GM21786 (cell line): ENCODE results near the gene ZNF594.
"Not testable (repeated sequence)": the region's sequence is repeated elsewhere in the genome, so short reads cannot be mapped to it uniquely, and the experiment has no call there.

ENCODE experiments used
- ATAC-seq: cut with Tn5 transposase; IDR thresholded peaks from one replicate; pipeline ENCODE4 v1.9.1; 2021; ENCODE audit not compliant: unreplicated experiment

The ZNF594 gene

DNA sequence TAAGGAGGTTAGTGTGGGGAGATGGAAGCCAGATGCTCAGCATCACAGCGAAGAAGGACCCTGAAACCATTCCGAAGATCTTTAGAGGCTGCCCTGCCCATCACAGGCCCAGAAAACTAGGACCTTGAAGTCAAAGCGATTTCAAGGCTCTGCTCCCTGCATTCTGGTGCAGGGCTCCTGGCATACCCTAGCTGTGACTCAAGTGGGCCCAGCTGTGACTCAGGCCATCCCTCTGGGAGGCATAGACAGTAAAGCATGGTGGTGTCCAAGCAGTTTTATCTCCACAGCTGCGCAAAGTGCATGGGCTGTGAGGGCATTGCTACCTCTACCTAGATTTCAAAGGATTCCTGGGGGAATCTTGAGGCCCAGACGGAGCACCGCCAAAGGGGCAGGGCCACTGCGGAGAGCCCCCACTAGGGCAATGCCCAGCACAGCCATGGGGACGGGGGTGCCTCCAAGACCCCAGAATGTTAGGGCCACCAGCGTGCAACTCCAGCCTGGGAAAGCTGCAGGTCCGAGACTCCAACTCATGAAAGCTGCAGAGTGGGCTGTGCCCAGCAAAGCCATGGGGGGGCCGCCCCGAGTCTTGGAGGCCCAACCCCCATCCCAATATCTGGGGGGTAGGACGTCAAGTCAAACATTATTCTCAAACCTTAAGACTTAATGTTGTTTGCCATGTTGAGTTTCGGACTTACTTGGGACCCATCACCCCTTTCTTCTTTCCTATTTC, 11.7 kb upstream of the ZNF594 start:
- ATAC-seq = no peak

DNA sequence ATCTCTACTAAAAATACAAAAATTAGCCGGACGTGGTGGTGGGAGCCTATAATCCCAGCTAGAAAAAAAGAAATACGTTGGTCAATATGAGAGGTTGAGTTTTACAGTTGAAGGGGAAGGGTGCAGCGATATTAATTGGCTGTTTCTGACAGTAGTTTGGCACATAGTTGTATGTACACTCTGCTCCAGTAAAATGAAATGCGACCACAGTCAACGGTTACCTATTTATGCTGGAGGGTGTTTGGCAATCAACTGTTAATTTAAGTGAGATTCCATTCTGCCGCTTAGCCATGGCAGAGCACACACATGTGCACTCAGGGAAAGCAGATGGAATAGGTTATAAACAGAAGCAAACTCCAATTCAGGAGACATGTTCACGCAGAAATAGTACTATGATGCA, 9.3 kb upstream of the ZNF594 start:
- no peak for ATAC-seq

DNA sequence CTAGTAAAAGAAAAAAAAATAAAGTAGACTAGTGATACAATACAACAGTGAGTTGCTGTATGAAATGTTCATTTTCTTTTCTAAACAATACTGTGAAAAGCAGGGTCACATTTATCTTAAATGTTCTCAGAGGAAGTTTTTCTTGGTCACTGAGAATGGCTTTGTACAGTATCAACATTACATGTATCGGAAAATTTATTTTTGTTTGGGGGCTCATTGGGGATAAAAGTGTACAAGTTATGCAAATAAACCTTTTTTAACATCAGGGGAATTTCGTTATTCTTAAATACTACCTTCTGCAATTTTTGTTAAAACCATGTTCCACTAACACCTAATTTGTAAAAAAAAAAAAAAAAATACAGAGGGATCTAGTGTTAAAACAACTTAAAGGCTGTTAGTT, 8.7 kb upstream of the ZNF594 start:
- no peak for ATAC-seq

DNA sequence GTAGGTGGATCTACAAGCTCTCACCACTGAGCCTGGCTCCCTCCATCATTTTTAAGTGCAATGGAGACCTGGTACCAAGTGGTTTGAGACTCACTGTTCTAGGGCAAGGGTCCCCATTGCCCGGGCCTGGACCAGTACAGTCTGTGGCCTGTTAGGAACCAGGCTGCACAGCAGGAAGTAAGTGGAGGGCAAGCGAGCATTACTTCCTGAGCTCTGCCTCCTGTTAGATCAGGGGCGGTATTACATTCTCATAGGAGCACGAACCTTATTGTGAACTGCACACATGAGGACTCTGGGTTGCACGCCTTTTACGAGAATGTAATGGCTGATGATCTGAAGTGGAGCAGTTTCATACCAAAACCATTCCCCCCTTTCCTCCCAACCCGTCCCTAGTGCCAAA, 6.8 kb upstream of the ZNF594 start:
- no peak for ATAC-seq

DNA sequence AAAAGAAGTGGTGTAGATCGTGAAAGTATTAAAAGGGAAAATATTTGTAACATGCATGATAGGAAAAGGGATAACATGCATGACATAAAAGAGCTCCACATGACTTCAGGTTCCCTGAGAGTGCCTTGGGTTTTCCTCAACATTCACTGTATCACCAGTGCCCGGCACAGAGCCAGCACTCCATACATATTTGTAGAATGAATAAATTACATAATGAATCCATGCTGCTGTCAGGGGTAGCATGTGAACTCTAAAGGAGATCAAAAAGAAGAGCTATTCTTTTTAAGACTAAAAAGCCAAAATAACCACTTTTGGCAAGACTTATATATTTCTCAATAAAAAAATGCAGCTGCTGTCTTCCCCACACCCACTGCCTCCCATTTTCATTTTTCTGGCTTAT, 2.7 kb upstream of the ZNF594 start:
- no peak for ATAC-seq

DNA sequence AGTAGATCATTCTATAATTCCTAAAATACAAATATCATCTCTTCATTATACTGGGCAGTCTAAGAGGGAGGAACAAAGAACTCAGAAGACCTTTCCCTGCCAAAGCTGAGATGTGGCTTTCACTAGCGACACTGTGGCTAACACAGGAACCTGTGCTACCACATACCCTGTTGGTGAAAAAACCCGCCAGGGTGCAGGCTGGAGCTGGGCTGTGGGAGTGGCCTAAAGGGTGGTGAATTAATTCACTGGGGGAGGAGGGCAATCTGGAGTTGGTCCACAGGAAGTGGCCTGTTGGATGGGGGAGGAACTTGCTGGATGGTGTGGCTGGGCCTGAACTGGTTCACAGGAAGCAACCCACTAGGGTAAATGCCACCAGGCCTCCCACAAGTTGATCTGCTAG, 7.4 kb downstream of the ZNF594 start:
- ATAC-seq = no peak

DNA sequence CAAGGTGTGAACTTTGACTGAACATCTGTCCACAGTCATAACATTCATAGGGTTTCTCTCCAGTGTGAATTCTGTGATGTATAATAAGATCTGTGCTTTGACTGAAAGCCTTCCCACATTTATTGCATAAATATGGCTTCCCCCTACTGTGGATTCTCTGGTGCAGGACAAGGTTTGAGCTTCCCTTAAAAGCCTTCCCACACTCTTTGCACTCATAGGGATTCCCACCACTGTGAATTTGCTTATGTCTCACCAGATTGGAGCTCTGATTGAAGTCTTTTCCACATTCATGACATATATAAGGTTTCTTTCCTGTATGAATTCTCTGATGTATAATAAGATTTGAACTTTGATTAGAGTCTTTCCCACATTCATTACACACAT, 8.3 kb downstream of the ZNF594 start:
- ATAC-seq = no peak

DNA sequence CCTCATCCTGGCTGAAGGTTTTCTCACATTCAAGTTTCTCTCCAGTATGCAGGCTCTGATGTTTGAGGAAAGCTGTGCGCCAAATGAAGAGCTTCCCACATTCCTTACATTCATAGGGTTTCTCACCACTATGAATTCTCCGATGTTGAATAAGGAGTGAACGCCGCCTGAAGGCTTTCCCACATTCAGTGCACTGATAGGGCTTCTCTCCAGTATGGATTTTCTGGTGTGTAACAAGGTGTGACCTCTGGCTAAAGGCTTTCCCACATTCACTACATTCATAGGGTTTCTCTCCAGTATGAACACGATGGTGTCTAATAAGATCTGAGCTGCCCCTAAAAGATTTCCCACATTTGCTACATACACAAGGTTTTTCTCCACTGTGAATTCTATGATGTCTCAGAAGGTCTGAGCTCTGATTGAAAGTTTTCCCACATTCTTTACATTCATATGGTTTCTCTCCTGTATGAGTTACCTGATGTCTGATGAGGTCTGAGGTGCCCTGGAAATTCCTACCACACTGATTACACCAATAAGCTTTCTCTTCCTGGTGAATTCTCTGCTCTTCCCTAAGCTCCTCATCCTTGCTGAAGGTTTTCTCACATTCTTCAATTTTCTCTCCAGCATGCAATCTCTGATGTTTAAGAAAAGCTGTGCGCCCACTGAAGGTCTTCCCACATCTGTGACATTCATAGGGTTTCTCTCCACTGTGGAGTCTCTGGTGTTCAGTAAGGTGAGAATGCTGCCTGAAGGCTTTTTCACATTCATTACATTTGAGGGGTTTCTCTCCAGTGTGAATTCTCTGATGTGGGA, 8.9 kb downstream of the ZNF594 start:
- ATAC-seq = no peak

DNA sequence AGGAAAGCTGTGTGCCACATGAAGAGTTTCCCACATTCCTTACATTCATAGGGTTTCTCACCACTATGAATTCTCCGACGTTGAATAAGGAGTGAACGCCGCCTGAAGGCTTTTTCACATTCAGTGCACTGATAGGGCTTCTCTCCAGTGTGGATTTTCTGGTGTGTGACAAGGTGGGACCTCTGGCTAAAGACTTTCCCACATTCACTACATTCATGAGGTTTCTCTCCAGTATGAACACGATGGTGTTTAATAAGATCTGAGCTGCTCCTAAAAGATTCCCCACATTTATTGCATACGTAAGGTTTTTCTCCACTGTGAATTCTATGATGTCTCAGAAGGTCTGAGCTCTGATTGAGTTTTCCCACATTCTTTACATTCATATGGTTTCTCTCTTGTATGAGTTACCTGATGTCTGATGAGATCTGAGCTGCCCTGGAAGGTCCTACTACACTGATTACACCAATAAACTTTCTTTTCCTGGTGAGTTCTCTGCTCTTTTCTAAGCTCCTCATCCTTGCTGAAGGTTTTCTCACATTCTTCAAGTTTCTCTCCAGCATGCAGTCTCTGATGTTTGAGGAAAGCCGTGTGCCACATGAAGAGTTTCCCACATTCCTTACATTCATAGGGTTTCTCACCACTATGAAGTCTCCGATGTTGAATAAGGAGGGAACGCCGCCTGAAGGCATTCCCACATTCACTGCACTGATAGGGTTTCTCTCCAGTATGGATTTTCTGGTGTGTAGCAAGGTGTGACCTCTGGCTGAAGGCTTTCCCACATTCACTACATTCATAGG, 10.0 kb downstream of the ZNF594 start:
- no peak for ATAC-seq

DNA sequence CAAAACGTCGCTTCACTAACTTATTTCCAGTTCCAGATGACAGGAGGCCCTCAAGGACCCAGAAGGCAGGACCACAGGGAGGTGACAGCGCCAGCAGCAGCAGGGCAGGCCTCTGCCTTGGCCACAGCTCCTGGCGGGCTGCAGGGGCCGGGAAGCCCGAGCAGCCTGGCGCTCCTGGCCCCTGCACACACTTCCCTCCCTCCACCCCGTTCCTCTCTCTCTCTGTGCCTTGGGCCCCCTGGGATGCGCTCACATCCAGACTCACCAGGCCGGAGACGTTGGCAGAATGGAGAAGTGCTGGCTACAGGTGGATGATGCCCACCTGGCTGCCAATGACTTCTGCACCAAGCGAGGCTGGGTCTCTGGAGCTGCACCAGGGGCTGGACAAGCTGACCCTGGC, 12.7 kb downstream of the ZNF594 start:
- no peak for ATAC-seq

DNA sequence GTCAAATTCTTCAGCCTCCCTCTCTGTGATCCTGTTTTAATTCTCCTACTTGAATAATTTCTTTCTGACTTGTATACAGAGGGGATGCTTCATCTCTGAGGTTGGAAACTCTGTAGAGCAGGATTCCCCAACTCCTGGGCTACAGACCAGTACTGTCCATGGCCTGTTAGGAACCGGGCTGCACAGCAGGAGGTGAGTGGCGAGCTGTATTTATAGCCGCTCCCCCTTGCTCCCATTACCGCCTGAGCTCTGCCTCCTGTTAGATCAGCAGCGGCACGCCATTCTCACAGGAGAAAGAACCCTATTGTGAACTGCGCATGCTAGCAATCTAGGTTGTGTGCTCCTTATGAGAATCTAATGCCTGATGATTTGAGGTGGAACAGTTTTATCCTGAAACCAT, 16.6 kb downstream of the ZNF594 start:
- not testable (repeated sequence) for ATAC-seq

DNA sequence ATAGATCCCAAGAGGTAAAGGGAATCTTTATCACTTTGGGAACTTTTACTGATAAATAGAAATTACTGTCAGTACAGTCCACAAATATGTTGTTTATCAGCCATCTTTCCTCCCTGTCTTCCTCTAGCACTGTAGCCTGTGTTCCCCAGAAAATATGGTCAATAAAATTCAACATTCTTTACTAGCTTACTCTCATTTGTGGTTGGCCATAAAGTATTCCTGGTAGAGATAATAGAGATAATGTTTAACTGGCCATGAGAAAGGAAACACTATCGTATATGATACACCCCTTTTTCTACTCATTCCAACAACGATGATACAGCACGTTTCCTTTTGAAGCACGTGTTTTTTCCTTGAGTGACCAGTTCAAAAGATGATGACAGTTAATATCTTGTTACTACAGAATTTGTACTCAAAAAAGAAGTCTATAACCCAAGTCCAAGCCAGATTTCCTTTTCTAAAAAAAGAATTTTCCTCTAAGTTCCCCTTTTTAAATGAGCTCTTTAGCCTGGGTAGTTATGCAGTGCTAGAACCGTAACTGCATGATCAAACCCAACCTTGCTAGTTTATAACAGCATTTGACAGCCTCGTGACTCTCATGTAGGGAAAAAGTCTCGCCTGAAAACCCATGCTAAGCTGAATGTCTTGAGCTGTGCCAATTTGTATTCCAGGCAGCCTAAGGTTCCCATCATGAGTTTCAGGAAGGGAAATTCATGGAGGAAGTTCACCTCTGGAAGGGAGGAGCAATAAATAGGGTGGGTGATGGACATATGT, 25.7 kb downstream of the ZNF594 start:
- not testable (repeated sequence) for ATAC-seq

DNA sequence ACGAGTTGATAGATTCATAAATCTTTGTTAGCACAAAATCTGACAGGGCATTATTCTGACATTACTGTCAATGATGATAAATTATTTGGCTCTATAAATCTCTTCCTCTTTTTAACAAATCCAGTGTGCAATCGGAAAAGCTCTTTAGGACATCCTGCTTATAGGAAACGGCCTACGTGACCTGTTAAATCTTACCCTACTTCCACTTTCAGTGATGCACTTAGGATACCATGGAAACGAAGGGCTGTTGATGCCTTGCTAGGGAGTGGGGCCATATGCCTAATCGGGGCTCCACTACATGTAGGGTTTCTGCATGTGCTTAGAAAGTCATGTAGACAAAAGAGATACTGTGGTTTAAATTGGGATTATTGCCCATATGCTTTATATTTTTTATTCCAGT, 27.2 kb downstream of the ZNF594 start:
- no peak for ATAC-seq

DNA sequence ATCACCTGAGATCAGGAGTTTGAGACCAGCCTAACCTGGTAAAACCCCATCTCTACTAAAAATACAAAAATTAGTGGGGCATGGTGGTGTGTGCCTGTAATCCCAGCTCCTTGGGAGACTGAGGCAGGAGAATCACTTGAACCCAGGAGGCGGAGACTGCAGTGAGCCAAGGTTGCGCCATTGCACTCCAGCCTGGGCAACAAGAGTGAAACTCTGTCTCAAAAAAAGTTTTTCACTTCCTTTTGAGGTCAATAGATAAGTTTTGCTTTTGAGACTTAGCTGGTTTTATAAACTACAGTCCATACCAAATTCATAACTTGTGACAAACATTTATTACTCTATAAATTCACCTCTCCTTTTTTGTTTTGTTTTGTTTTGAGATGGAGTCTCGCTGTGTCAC, 29.9 kb downstream of the ZNF594 start:
- ATAC-seq = not testable (repeated sequence)

DNA sequence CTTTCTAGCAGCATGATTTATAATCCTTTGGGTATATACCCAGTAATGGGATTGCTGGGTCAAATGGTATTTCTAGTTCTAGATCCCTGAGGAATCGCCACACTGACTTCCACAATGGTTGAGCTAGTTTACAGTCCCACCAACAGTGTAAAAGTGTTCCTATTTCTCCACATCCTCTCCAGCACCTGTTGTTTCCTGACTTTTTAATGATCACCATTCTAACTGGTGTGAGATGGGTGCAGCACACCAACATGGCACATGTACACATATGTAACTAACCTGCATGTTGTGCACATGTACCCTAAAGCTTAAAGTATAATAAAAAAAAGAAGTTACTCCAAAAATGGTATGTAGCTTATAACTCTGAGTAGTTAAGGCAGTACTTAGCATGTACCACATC, 31.0 kb downstream of the ZNF594 start:
- not testable (repeated sequence) for ATAC-seq

DNA sequence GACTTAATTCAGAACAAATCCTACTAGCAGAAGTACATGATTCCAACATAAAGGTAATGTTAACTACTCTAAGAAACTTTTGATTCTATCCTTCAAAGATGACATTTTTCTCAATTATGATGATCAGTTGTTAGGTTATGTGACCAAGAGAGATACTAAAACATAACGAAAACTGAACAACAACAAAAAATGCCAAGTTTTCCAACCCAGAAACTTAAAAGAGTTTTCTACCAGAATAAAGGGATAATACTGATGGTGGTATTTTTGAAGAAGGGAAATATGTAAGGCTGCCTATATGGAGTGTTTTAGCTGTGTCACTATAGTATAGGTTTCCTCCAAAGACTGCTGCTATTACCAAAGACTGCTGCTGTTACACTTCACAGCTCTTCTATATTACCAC, 45.5 kb downstream of the ZNF594 start:
- not testable (repeated sequence) for ATAC-seq

DNA sequence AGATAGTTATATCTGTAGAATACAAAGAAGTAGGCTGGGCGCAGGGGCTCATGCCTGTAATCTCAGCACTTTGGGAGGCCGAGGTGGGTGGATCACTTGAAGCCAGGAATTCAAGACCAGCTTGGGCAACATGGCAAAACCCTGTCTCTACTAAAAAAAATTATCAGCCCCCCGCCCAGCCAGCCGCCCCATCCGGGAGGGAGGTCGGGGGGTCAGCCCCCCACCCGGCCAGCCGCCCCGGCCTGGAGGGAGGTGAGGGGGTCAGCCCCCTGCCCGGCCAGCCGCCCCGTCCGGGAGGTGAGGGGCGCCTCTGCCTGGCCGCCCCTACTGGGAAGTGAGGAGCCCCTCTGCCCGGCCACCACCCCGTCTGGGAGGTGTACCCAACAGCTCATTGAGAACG, 48.8 kb downstream of the ZNF594 start:
- ATAC-seq = not testable (repeated sequence)

DNA sequence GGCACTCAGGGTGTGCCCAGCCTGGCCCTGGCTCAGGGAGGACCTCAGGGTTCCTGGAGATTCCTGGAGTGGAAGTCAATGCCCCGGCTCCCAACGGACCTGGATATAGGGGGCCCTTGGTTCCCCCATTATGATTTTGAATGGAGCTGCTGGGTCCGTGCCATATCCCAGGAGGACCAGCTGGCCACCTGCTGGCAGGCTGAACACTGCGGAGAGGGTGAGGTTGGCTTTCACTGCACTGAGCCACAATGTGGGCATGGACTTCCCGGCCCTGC, 52.3 kb downstream of the ZNF594 start:
- no peak for ATAC-seq

DNA sequence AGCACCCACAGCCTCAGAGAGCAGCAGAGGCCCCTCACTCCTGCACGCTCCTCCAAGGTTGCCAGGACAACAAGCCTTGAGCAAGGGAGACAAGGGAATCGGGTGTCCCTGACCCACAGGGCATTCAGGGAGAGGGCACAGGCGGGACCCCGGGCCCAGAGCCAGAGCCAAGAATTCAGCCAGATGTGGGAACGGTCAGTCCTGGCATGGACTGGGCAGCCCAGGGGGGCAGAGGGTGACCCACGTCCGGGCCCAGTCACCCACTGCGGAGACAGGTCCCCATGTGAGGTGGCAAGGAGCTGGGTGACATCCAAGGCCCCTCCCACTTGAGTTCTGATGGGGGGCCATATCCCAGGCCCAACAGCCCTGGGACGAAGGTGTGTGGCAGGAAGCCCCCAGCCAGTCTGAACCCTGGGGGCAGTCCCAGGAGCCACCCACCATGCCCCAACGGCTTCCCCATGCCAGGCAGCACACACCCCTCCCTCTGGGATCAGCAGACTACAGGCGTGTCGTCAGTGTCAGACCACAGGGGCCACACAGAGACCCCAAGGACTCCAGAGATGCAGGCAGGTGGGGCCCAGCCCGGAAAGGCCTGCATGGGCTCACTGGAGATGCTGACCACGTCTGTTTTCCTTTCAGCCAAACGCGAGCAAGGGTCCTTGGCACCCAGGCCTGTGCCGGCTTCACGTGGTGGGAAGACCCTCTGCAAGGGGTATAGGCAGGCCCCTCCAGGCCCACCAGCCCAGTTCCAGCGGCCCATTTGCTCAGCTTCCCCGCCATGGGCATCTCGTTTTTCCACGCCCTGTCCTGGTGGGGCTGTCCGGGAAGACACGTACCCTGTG, 52.8 kb downstream of the ZNF594 start:
- ATAC-seq = no peak

DNA sequence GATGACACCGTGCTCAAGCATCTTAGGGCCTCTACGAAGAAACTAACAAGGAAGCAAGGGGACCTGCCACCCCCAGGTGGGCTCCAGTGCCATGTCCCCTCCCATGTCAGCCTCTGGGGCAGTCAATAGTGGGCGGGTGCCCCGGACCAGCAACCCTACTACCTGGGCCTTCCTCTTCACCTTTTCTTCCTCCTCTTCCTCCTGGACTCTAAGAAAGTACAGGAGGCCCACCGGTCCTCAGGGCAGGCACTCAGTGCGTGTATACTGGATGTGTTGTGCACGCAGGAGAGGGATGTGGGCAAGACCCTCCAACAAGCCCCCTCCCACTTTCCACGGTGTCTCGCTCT, 53.5 kb downstream of the ZNF594 start:
- ATAC-seq = not testable (repeated sequence)
